Stimulated activated CD8-positive, alpha-beta memory T cell treated with anti-CD3 and anti-CD28 coated beads, Interleukin-12 subunit alpha, Interleukin-12 subunit beta, amount 100 ng/mL, for 1 hour (primary cell): ENCODE data around the gene CLRN2.
"Not testable (repeated sequence)": the region's sequence is repeated elsewhere in the genome, so short reads cannot be mapped to it uniquely, and the experiment has no call there.

ENCODE experiments used
- DNase-seq: peaks from one replicate; pipeline ENCODE4 v3.0.0-alpha.2; 2020; ENCODE audit warnings: low read depth

CLRN2 gene

DNA sequence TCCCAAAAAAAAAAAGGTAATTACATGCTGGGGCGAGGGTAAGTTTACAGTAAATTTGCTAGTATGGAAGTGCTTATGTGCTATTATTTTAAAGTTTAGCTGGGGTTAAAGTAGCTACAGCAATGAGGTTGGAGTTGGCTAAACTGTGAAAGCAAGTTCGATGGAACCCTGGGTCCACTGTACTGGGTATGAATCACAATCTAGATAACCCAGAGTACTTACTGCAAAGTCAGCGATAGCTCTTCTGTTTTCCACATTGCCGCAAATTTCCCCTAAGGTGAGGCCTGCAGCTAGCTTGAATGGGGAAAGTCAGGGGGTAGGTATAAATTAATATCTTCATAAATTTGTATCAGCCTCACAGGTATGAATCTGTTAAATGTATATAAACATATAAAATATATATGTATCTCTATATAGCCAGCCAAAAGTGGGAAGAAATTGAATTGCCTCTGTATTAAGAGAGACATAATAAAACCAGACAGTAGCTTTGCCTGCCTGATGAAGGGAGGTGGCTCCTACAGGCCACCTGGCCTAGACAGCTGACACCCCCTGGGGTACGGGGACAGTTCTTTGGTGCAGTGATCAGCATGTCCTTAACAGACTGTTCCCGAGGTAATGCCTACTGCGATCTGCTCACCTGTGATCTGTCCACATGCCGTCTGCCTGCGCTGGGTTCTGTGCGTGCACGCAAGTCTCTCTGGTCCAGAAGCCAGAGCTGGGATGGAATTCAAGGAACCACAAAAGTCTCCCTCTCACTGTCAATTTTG is 30.6 kb downstream of the CLRN2 start:
- no peak for DNase-seq

DNA sequence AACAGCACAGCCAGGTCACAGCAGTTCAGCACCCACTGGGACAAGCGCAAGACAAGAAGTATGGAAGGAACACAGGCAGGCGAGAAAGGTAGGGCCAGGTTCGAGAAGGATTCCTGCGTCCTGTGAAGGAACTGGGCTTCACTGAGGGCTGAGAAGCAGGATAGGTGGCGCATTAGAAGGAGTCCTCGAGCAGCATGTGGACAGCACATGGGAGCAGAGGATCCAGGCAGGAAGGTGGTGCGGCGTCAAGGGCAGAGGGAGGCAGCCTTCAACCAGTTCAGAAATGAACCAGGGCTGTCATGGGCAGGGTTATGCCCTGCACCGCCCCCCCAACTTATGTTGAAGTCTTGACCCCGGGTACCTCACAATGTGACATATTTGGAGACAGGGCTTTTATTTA is 31.3 kb downstream of the CLRN2 start:
- DNase-seq, result no peak

- no peak for DNase-seq
Observed at GRCh38 chr4:17546678-17547077, 31.7 kb downstream of the CLRN2 start.

GRCh38 chr4:17550549-17550948 is 35.6 kb downstream of the CLRN2 start:
- DNase-seq, result no peak

- DNase-seq, result no peak
Observed at GRCh38 chr4:17552427-17552826, 37.5 kb downstream of the CLRN2 start.

DNA sequence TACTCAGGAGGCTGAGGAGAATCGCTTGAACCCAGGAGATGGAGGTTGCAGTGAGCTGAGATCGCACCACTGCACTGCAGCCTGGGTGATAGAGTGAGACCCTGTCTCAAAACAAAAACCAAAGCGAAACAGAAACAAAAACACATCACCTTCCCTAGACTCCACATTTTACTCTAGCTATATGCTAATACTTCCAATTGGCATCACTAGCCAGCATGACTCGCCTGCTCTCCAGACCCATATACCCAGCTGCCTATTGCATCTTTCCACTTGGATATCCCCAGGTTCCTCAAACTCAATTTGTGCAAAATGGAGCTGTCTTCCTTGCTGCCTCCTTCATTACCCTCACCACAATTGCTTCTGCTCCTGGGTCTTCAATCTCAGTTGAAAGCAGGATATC is 39.6 kb downstream of the CLRN2 start:
- DNase-seq, result no peak

GRCh38 chr4:17556498-17556897 is 41.5 kb downstream of the CLRN2 start:
- DNase-seq, result no peak

DNA sequence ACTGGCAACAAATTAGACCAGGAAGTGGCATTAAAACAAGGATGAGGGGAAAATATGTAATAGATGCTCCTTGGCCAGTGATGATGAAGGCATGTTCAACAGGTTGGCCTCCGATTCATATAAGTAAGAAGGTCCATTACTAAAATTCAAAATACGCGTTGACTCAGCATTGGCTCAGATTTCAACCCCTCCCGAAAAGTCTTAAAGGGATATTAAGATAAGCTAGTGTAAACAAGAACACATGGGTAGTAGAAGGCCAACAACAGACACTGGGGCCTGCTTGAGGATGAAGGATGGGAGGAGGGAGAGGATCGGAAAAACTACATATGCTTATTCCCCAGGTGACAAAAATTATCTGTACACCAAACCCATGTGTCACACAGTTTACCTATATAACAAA is 42.9 kb downstream of the CLRN2 start:
- no peak for DNase-seq

DNA sequence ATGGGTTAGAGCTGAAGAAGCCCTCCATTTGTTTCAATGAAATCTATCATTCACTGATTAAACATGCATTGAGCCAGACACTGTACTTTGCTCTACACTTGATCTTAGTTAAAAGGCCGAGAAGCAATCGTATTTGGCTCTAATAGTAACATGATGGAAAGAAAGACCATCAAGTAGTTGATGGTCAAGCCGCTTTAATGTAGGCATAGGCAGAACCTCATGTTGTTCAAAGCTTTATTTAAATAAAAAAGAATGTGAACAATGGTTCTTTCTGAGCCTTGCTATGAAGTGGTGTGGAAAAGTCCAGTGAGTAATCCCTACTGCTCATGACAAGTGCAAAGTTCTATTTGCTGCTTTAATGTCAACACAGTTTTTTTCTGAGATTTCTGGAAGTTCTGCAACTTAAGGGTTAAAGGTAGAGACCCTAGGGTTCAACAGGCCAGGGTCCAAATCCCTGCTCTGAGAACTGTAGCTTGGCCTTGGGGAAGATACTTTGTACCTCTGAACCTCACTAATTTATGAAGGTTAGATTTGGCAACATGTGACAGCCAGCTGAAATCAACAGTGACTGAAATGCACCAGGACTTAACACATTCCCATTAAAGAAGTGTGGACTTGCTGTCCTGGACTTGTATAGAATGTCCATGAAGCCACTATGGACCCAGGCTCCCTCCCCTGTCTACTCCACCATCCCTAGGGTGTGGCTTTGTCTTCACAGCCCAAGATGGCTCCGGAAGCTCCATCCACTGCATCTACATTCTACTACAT is 44.2 kb downstream of the CLRN2 start:
- DNase-seq, result no peak

DNA sequence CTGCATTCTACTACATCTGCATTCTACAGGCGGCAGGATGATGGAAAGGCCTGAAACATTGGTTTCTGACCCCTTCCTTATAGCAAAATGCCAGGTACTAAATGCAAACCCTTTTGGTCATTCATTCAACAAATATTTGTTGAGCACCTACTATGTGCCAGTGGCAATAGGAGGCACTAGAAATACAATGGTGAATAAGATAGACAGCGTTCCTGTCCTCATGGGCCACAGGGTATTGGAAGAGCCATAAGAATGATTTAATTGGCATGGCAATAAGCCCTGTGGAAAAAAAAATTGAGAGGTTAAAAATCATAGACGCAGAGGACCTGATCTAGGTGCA is 44.7 kb downstream of the CLRN2 start:
- no peak for DNase-seq

DNA sequence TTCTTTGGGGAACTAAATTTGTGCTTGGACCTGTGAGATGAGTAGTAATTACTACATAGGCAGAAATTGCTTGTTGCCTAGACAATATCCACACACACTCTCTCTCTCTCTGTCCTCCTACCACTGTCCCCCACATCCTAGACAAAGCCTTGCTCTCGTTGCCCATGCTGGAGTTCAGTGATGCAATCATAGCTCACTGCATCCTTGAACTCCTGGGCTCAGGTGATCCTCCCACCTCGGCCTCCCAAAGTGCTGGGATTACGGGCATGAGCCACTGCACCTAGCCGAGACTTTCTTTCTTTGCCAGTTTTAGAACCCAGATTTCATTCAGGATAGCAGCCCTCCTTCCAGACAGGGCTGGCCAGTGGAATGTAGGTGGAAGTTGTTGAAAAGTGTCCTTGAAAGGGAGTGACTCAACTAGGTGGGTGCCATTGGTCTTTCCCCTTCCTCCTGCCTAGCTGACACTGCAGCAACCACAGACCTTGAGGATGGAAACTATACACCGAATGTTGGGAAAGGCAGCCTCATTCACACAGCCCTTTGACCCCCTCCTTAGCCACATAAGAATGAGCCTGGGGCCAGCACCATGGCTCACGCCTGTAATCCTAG is 45.2 kb downstream of the CLRN2 start:
- DNase-seq, result no peak

- no peak for DNase-seq
Observed at GRCh38 chr4:17561195-17561909, 46.4 kb downstream of the CLRN2 start.

DNA sequence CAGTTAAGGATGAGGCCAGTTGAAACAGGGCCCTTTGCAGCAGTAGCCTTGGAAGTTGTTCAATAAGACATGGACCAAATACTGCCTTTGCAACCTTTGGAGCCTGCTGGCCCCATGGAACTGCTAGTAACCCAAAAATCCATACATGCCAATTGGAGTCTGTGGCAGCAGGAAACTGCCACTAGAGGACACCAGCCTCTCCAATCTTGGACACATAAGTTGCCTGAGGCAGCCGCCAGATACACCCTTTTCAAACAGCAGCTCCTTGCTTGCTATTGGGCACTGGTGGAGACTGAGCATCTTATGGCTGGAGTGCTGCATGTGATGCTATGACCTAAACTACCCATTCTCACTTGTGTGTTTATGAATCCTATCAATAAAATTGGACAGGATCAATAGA is 47.2 kb downstream of the CLRN2 start:
- no peak for DNase-seq

DNA sequence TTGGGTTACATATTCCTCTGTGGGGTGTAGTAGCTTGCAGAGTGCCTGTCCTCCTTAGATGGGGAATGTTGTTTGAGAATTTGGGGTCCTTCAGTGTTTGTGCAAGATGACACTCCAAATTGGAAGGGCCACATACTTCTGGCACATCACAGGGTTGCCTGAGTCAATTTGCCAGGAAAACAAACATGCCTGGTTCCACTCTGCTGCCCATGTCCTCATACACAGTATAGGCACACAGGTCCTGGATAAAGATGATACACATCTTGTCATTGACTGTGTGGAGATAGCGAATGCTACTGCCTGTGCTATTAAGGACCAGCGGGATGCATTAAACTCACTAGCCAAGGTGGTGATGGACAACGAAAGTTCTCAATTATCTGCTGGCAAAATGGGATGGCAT is 50.9 kb downstream of the CLRN2 start:
- no peak for DNase-seq

DNA sequence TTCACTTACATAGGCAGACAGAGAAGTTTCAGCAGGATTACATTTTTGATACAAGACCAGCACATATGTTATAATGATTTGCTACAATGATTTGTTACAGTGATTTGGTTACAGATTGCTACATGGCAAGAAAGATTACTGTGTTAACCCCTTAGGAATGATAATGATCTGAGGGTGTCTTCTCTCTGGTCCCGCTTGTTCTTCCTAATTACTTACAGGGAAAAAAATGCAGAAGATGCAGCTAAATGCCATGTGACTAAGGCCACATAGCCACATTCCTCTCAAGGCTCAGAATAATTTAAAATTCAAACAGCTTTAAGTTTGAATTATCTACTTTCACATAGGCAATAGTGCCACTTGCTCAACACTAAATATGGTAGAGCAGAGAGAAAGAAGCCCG is 52.3 kb downstream of the CLRN2 start:
- DNase-seq, result no peak

- DNase-seq, result no peak
Observed at GRCh38 chr4:17574206-17574605, 59.2 kb downstream of the CLRN2 start.

DNA sequence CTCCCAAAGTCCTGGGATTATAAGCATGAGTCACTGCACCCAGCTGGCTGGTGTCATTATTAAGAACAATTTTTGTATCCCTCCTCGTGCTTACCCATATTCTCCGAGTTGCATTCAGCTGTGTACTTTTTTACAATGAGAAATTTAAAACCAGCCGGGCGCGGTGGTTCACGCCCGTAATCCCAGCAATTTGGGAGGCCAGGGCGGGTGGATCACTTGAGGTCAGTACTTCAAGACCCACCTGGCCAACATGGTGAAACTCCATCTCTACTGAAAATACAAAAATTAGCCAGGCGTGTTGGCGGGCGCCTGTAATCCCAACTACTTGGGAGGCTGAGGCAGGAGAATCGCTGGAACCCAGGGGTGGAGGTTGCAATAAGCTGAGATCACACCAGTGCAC is 60.2 kb downstream of the CLRN2 start:
- DNase-seq, result not testable (repeated sequence)
